G401 (cell line): Measurements from ENCODE around the gene KLRF2. TPM values are rescaled to one million over a fixed set of nuclear protein-coding genes. Genes with fewer than 3 reads are reported as not detected.
"Not testable (repeated sequence)": the region's sequence is repeated elsewhere in the genome, so short reads cannot be mapped to it uniquely, and the experiment has no call there.

Experiments used
- DNase-seq: peaks from one replicate; pipeline ENCODE4 v3.0.0-alpha.2; 2015; ENCODE audit warnings: low spot score
- in situ Hi-C: cut with HindIII; loops from 2 replicates; pipeline ENCODE4 v1.10.0; 2016; ENCODE audit warnings: low sequenced_read_pairs, mixed read lengths
- total RNA-seq: library from RNA; depleted of rRNA; stranded (reverse); fragments of >200 nt; shearing (Covaris generic); gene quantifications from 2 replicates; pipeline ENCODE4 v1.2.3, GENCODE V29; 2014; rRNA removed

The KLRF2 gene
- not detected in 2 replicates for total RNA-seq

GRCh38 chr12:9881246-9881645 lies at the start of gene KLRF2:
TSS of gene KLRF2 (plus strand) at chr12:9881489. CDS start at chr12:9881596, 107 bp downstream.
- in situ Hi-C loops, result no loop called here
- DNase-seq, result no peak

- in situ Hi-C loops, result no loop called here
- DNase-seq, result no peak
Observed at GRCh38 chr12:9831720-9832119, 49.6 kb upstream of the KLRF2 start.

GRCh38 chr12:9843407-9843806 lies 37.9 kb upstream of the KLRF2 start:
- in situ Hi-C loops, result no loop called here

GRCh38 chr12:9848899-9849298 lies 32.4 kb upstream of the KLRF2 start:
- no peak for DNase-seq
- in situ Hi-C loops, result no loop called here

More at GRCh38 chr12:9843407-9843806, 37.9 kb upstream of the KLRF2 start:
- no peak for DNase-seq

GRCh38 chr12:9851050-9851449 lies 30.2 kb upstream of the KLRF2 start:
- in situ Hi-C loops, result no loop called here
- no peak for DNase-seq

GRCh38 chr12:9851927-9852326 lies 29.4 kb upstream of the KLRF2 start:
- in situ Hi-C loops, result no loop called here
- DNase-seq, result no peak

- in situ Hi-C loops, result no loop called here
Observed at GRCh38 chr12:9856151-9856550, 25.1 kb upstream of the KLRF2 start.

GRCh38 chr12:9856894-9857293 lies 24.4 kb upstream of the KLRF2 start:
- in situ Hi-C loops, result no loop called here
- DNase-seq, result no peak

More at GRCh38 chr12:9856151-9856550, 25.1 kb upstream of the KLRF2 start:
- no peak for DNase-seq

GRCh38 chr12:9858135-9858534 lies 23.2 kb upstream of the KLRF2 start:
- DNase-seq, result no peak
- in situ Hi-C loops, result no loop called here

- no peak for DNase-seq
- in situ Hi-C loops, result no loop called here
Observed at GRCh38 chr12:9864913-9865675, 16.2 kb upstream of the KLRF2 start.

- no peak for DNase-seq
- in situ Hi-C loops, result no loop called here
Observed at GRCh38 chr12:9866860-9867269, 14.4 kb upstream of the KLRF2 start.

GRCh38 chr12:9867531-9867930 lies 13.8 kb upstream of the KLRF2 start:
- in situ Hi-C loops, result no loop called here
- no peak for DNase-seq

- in situ Hi-C loops, result no loop called here
- DNase-seq, result no peak
Observed at GRCh38 chr12:9868311-9868801, 12.9 kb upstream of the KLRF2 start.

- no peak for DNase-seq
- in situ Hi-C loops, result no loop called here
Observed at GRCh38 chr12:9868951-9869306, 12.4 kb upstream of the KLRF2 start.

GRCh38 chr12:9869307-9870161 lies 11.8 kb upstream of the KLRF2 start, which contains the start of gene CLEC2B:
TSS of gene CLEC2B (minus strand) at chr12:9869354.
- in situ Hi-C loops, result no loop called here
- no peak for DNase-seq

- in situ Hi-C loops, result no loop called here
Observed at GRCh38 chr12:9870286-9870866, 10.9 kb upstream of the KLRF2 start.

GRCh38 chr12:9872162-9872561 lies 9.1 kb upstream of the KLRF2 start:
- in situ Hi-C loops, result no loop called here
- no peak for DNase-seq

More at GRCh38 chr12:9870286-9870866, 10.9 kb upstream of the KLRF2 start:
- DNase-seq, result no peak

GRCh38 chr12:9872742-9873141 lies 8.5 kb upstream of the KLRF2 start:
- no peak for DNase-seq
- in situ Hi-C loops, result no loop called here

- DNase-seq, in situ Hi-C loops: not testable (repeated sequence)
Observed at GRCh38 chr12:9876120-9876519, 5.2 kb upstream of the KLRF2 start.
